SK-N-SH treated with all-trans-retinoic acid at 6 μM for 48 hours (cell line): ENCODE data around the gene PSMA4.
"Not testable (repeated sequence)": the region's sequence is repeated elsewhere in the genome, so short reads cannot be mapped to it uniquely, and the experiment has no call there.

Source experiments
- ATAC-seq: fragments of 200-7000 bp; cut with Tn5 transposase; 3 replicates; pipeline ENCODE4 v1.9.1; 2020; ENCODE audit warnings: mild to moderate bottlenecking, moderate library complexity
- ARNTL ChIP-seq: fragments of 450-650 bp; formaldehyde crosslinking; IDR thresholded peaks from 2 replicates; pipeline ENCODE4 v1.5.0; 2020; ENCODE audit warnings: low read depth, mild to moderate bottlenecking, moderate library complexity, borderline replicate concordance
- BACH2 ChIP-seq: fragments of 250-450 bp; sonication (Bioruptor Pico); IDR thresholded peaks from 2 replicates; pipeline ENCODE4 v1.9.0; 2021; ENCODE audit warnings: mild to moderate bottlenecking, borderline replicate concordance
- CSDC2 ChIP-seq: fragments of 250-450 bp; sonication (Bioruptor Pico); IDR thresholded peaks from 2 replicates; pipeline ENCODE4 v1.5.0; 2020; ENCODE audit warnings: mild to moderate bottlenecking, moderate library complexity
- ESRRG ChIP-seq: fragments of 250-450 bp; sonication (Bioruptor Pico); IDR thresholded peaks from 2 replicates; pipeline ENCODE4 v1.6.1; 2021; ENCODE audit warnings: mild to moderate bottlenecking
- GLIS3 ChIP-seq: fragments of 250-450 bp; sonication (Bioruptor Pico); IDR thresholded peaks from 2 replicates; pipeline ENCODE4 v1.5.0; 2020; ENCODE audit warnings: mild to moderate bottlenecking, moderate library complexity
- ISL1 ChIP-seq: fragments of 250-450 bp; sonication (Bioruptor Pico); IDR thresholded peaks from 2 replicates; pipeline ENCODE4 v2.1.2; 2022; ENCODE audit warnings: mild to moderate bottlenecking, moderate library complexity
- OSR1 ChIP-seq: fragments of 250-450 bp; sonication (Bioruptor Pico); IDR thresholded peaks from 2 replicates; pipeline ENCODE4 v1.8.0; 2022; ENCODE audit warnings: moderate library complexity, mild to moderate bottlenecking, inconsistent platforms
- PATZ1 ChIP-seq: fragments of 250-450 bp; sonication (Bioruptor Pico); IDR thresholded peaks from 2 replicates; pipeline ENCODE4 v1.8.0; 2020; ENCODE audit warnings: mild to moderate bottlenecking, moderate library complexity, borderline replicate concordance
- PPARA ChIP-seq: fragments of 250-450 bp; sonication (Bioruptor Pico); IDR thresholded peaks from 2 replicates; pipeline ENCODE4 v1.5.0; 2020; ENCODE audit warnings: mild to moderate bottlenecking, borderline replicate concordance
- RARB ChIP-seq: fragments of 250-450 bp; sonication (Bioruptor Pico); IDR thresholded peaks from 2 replicates; pipeline ENCODE4 v1.8.0; 2021; ENCODE audit warnings: mild to moderate bottlenecking, moderate library complexity
- SNAI2 ChIP-seq: fragments of 250-450 bp; sonication (Bioruptor Pico); IDR thresholded peaks from 2 replicates; pipeline ENCODE4 v1.5.0; 2020; ENCODE audit warnings: mild to moderate bottlenecking, moderate library complexity
- TCF4 ChIP-seq: fragments of 250-450 bp; sonication (Bioruptor Pico); IDR thresholded peaks from 2 replicates; pipeline ENCODE4 v1.8.0; 2021; ENCODE audit warnings: mild to moderate bottlenecking, moderate library complexity, borderline replicate concordance
- TOX ChIP-seq: fragments of 250-450 bp; sonication (Bioruptor Pico); IDR thresholded peaks from 2 replicates; pipeline ENCODE4 v1.8.0; 2021; ENCODE audit warnings: mild to moderate bottlenecking, moderate library complexity, borderline replicate concordance
- ZC3H10 ChIP-seq: fragments of 250-450 bp; sonication (Bioruptor Pico); IDR thresholded peaks from 2 replicates; pipeline ENCODE4 v1.5.1; 2021; ENCODE audit warnings: mild to moderate bottlenecking, moderate library complexity
- ZFP3 ChIP-seq: fragments of 250-450 bp; sonication (Bioruptor Pico); IDR thresholded peaks from 2 replicates; pipeline ENCODE4 v1.5.0; 2020; ENCODE audit warnings: mild to moderate bottlenecking, moderate library complexity
- ZFP30 ChIP-seq: fragments of 450-650 bp; formaldehyde crosslinking; IDR thresholded peaks from 2 replicates; pipeline ENCODE4 v1.5.0; 2022; ENCODE audit warnings: mild to moderate bottlenecking, moderate library complexity
- ZNF565 ChIP-seq: fragments of 450-650 bp; formaldehyde crosslinking; conservative IDR thresholded peaks from 2 replicates; pipeline ENCODE4 v1.5.0; 2020; ENCODE audit warnings: low read depth, mild to moderate bottlenecking, moderate library complexity
- ZNF70 ChIP-seq: fragments of 450-650 bp; formaldehyde crosslinking; IDR thresholded peaks from 2 replicates; pipeline ENCODE4 v1.5.0; 2020; ENCODE audit warnings: mild to moderate bottlenecking, moderate library complexity
- TF ChIP-seq, protein P1 (sequence below): fragments of 250-450 bp; sonication (Bioruptor Pico); IDR thresholded peaks from 2 replicates; pipeline ENCODE4 v1.5.1; 2021; ENCODE audit warnings: mild to moderate bottlenecking, moderate library complexity
- TF ChIP-seq, protein P2 (sequence below): fragments of 250-450 bp; sonication (Bioruptor Pico); IDR thresholded peaks from 2 replicates; pipeline ENCODE4 v1.5.1; 2020; ENCODE audit warnings: low read depth, mild to moderate bottlenecking, moderate library complexity
- TF ChIP-seq, protein P3 (sequence below): fragments of 250-450 bp; sonication (Bioruptor Pico); IDR thresholded peaks from 2 replicates; pipeline ENCODE4 v1.8.0; 2021; ENCODE audit warnings: low read depth, mild to moderate bottlenecking, moderate library complexity, borderline replicate concordance

The PSMA4 gene

DNA sequence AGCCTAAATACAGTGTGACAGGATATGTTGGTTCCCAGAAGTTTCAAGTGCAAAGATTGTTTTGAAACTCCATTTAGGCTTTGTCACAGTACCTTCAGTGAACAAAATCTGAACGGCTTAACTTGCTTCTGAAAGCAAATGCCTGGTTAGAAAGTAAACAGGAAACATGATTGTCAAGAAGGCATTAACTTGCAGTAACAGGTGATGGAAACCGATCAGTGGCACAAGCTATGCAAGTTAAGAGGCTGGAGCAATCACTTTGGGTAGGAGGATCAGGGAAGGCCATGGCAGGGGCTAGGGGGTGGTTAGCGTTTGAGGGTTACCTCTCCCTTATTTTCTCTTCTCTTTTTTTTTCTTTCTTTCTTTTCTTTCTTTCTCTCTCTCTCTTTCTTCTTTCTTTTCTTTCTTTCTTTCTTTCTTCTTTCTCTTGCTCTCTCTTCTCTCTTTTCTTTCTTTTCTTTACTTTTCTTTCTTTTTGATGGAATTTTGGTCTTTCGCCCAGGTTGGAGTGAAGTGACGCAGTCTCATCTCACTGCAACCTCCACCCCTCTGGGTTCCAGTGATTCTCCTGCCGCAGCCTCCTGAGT, 30.4 kb upstream of the PSMA4 start:
- no peak for ATAC-seq

DNA sequence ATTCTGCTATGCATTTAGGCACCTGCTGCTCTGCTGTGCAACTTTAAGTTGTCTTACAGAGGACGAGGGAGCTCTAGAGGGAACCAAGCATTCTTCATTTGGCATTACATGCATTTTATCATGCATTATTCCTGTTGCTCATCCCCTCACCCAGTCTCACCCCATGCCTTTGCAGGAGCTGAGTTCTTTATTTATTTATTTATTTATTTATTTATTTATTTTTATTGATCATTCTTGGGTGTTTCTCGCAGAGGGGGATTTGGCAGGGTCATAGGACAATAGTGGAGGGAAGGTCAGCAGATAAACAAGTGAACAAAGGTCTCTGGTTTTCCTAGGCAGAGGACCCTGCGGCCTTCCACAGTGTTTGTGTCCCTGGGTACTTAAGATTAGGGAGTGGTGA, 20.2 kb upstream of the PSMA4 start:
- not testable (repeated sequence) for ATAC-seq

More for the DNA sequence above, 30.4 kb upstream of the PSMA4 start:
- no peak for TF ChIP-seq ZC3H10 (CRISPR knock-in tag)
- TF ChIP-seq, protein P1, sequence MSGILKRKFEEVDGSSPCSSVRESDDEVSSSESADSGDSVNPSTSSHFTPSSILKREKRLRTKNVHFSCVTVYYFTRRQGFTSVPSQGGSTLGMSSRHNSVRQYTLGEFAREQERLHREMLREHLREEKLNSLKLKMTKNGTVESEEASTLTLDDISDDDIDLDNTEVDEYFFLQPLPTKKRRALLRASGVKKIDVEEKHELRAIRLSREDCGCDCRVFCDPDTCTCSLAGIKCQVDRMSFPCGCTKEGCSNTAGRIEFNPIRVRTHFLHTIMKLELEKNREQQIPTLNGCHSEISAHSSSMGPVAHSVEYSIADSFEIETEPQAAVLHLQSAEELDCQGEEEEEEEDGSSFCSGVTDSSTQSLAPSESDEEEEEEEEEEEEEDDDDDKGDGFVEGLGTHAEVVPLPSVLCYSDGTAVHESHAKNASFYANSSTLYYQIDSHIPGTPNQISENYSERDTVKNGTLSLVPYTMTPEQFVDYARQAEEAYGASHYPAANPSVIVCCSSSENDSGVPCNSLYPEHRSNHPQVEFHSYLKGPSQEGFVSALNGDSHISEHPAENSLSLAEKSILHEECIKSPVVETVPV (CRISPR knock-in tag), result no peak
- TF ChIP-seq BACH2 (CRISPR knock-in tag), result no peak
- TF ChIP-seq ARNTL (CRISPR knock-in tag), result no peak
- no peak for TF ChIP-seq RARB
- no peak for TF ChIP-seq ZFP3 (CRISPR knock-in tag)
- TF ChIP-seq SNAI2, result no peak
- TF ChIP-seq, protein P2, sequence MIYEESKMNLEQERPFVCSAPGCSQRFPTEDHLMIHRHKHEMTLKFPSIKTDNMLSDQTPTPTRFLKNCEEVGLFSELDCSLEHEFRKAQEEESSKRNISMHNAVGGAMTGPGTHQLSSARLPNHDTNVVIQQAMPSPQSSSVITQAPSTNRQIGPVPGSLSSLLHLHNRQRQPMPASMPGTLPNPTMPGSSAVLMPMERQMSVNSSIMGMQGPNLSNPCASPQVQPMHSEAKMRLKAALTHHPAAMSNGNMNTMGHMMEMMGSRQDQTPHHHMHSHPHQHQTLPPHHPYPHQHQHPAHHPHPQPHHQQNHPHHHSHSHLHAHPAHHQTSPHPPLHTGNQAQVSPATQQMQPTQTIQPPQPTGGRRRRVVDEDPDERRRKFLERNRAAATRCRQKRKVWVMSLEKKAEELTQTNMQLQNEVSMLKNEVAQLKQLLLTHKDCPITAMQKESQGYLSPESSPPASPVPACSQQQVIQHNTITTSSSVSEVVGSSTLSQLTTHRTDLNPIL (CRISPR knock-in tag), result no peak
- TF ChIP-seq ZNF70, result no peak
- TF ChIP-seq TCF4, result no peak
- no peak for TF ChIP-seq TOX (CRISPR knock-in tag)
- no peak for TF ChIP-seq ZFP30 (CRISPR knock-in tag)
- TF ChIP-seq ESRRG (CRISPR knock-in tag), result no peak
- no peak for TF ChIP-seq GLIS3 (CRISPR knock-in tag)
- TF ChIP-seq, protein P3, sequence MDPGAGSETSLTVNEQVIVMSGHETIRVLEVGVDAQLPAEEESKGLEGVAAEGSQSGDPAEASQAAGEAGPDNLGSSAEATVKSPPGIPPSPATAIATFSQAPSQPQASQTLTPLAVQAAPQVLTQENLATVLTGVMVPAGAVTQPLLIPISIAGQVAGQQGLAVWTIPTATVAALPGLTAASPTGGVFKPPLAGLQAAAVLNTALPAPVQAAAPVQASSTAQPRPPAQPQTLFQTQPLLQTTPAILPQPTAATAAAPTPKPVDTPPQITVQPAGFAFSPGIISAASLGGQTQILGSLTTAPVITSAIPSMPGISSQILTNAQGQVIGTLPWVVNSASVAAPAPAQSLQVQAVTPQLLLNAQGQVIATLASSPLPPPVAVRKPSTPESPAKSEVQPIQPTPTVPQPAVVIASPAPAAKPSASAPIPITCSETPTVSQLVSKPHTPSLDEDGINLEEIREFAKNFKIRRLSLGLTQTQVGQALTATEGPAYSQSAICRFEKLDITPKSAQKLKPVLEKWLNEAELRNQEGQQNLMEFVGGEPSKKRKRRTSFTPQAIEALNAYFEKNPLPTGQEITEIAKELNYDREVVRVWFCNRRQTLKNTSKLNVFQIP (CRISPR knock-in tag), result no peak
- TF ChIP-seq ISL1 (CRISPR knock-in tag), result no peak
- no peak for TF ChIP-seq CSDC2 (CRISPR knock-in tag)
- no peak for TF ChIP-seq PATZ1 (CRISPR knock-in tag)
- TF ChIP-seq ZNF565 (CRISPR knock-in tag), result no peak
- no peak for TF ChIP-seq PPARA (CRISPR knock-in tag)

- no peak for ATAC-seq
- TF ChIP-seq ZFP30 (CRISPR knock-in tag) (no peak), TOX (CRISPR knock-in tag) (no peak), TCF4 (no peak)
- TF ChIP-seq, protein P1 (CRISPR knock-in tag), result no peak
- TF ChIP-seq, all 23 proteins: peak for 0
Observed at GRCh38 chr15:78524230-78524629, 16.0 kb upstream of the PSMA4 start.

DNA sequence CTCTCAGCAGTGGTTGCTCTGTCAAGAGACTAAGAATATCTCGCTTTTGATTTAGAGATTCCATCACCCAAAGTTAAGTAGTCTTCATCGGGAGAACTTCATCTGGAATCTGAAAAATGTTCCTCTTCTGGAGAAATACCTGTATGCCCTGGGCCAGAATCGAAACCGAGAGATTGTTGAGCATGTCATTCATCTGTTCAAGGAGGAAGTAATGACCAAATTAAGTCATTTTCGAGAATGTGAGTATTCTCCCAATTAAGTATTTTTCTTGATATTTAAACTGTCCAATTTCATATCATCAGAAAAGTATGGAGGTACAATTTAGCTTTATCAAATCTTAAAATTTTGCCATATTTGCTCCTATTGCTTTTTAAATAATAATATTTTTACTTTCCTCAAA, 12.9 kb upstream of the PSMA4 start:
- no peak for ATAC-seq
- TF ChIP-seq CSDC2 (CRISPR knock-in tag), result no peak
- TF ChIP-seq BACH2 (CRISPR knock-in tag), result no peak
- no peak for TF ChIP-seq ZFP3 (CRISPR knock-in tag)
- no peak for TF ChIP-seq SNAI2
- no peak for TF ChIP-seq ZFP30 (CRISPR knock-in tag)
- TF ChIP-seq TOX (CRISPR knock-in tag), result no peak
- TF ChIP-seq TCF4, result no peak
- no peak for TF ChIP-seq GLIS3 (CRISPR knock-in tag)
- TF ChIP-seq OSR1, result no peak
- TF ChIP-seq, protein P3 (CRISPR knock-in tag), result no peak
- no peak for TF ChIP-seq PATZ1 (CRISPR knock-in tag)
- no peak for TF ChIP-seq ZC3H10 (CRISPR knock-in tag)
